DND-41 (cell line): Measurements from ENCODE around the gene BTBD8.

Experiments
- ATAC-seq: fragments of 200-7000 bp; cut with Tn5 transposase; 3 replicates; pipeline ENCODE4 v1.9.1; 2021; ENCODE audit warnings: low read depth; ENCODE audit not compliant: insufficient read depth
- DNase-seq: peaks from one replicate; pipeline ENCODE4 v3.0.0-alpha.2; 2020
- H2AFZ ChIP-seq: 2 replicates; pipeline ENCODE4 v1.6.0; 2012; ENCODE audit warnings: low read depth, low read length
- H3K27ac ChIP-seq: 2 replicates; pipeline ENCODE4 v1.5.1; 2012; ENCODE audit warnings: low read length, inconsistent platforms
- H3K27me3 ChIP-seq: fragments of 200-600 bp; sonication (generic); 2 replicates; pipeline ENCODE4 v1.6.0; 2012; ENCODE audit warnings: low read length, mild to moderate bottlenecking, inconsistent platforms; ENCODE audit not compliant: insufficient read depth, poor library complexity
- H3K36me3 ChIP-seq: 2 replicates; pipeline ENCODE4 v1.5.1; 2012; ENCODE audit warnings: low read length, inconsistent platforms; ENCODE audit not compliant: insufficient read depth
- H3K4me1 ChIP-seq: 2 replicates; pipeline ENCODE4 v1.5.1; 2012; ENCODE audit warnings: mild to moderate bottlenecking, low read length; ENCODE audit not compliant: insufficient read depth
- H3K4me2 ChIP-seq: 2 replicates; pipeline ENCODE4 v1.6.0; 2012; ENCODE audit warnings: mild to moderate bottlenecking, moderate library complexity, low read length, inconsistent platforms; ENCODE audit not compliant: insufficient read depth
- H3K4me3 ChIP-seq, 2 experiments: fragments of 200-600 bp in 1 of 2; shearing (Covaris generic) in 1 of 2; 2 replicates each; pipeline ENCODE4 v1.5.1; 2012 to 2016; ENCODE audit warnings: inconsistent platforms in 2 of 2, low read length in 2 of 2, mild to moderate bottlenecking in 2 of 2, low read depth in 1 of 2, moderate library complexity in 1 of 2
- H3K79me2 ChIP-seq: 2 replicates; pipeline ENCODE4 v1.6.0; 2012; ENCODE audit warnings: low read length, inconsistent platforms; ENCODE audit not compliant: insufficient read depth
- H3K9ac ChIP-seq: 2 replicates; pipeline ENCODE4 v1.6.0; 2012; ENCODE audit warnings: low read depth, mild to moderate bottlenecking, inconsistent platforms, low read length, moderate library complexity
- H3K9me3 ChIP-seq: 2 replicates; pipeline ENCODE4 v1.5.1; 2012; ENCODE audit warnings: low read length, moderate library complexity, mild to moderate bottlenecking, inconsistent platforms; ENCODE audit not compliant: insufficient read depth, severe bottlenecking
- H4K20me1 ChIP-seq: 2 replicates; pipeline ENCODE4 v1.6.0; 2012; ENCODE audit warnings: low read length; ENCODE audit not compliant: insufficient read depth
- CTCF ChIP-seq: IDR thresholded peaks from 2 replicates; pipeline ENCODE4 v1.5.1; 2012; ENCODE audit warnings: borderline replicate concordance, low read length, moderate library complexity, mild to moderate bottlenecking; ENCODE audit not compliant: poor library complexity, severe bottlenecking; ENCODE audit errors: extremely low read depth
- EZH2 ChIP-seq: IDR thresholded peaks from 3 replicates; pipeline ENCODE4 v1.6.1; 2012; ENCODE audit warnings: borderline replicate concordance, low read depth, mild to moderate bottlenecking, moderate library complexity, low read length, inconsistent platforms; ENCODE audit not compliant: severe bottlenecking

BTBD8 gene

GRCh38 chr1:92203105-92203504 is 123.0 kb downstream of the BTBD8 start:
- Histone ChIP-seq H3K27ac (no peak overlapping the region), H3K4me1 (peaks cover 11% of the 10 kb centered on the region), H3K4me2 (no peak overlapping the region), H3K79me2 (no peaks in the 10 kb centered on the region), H3K36me3 (no peaks in the 10 kb centered on the region), H3K4me3 (no peak overlapping the region), H4K20me1 (no peaks in the 10 kb centered on the region), H3K27me3 (no peaks in the 10 kb centered on the region), H3K9ac (no peak overlapping the region), H2AFZ (peak overlapping the region; percentile 25; the same call in 1 of the 2 replicates), H3K9me3 (peaks cover 5% of the 10 kb centered on the region)
- ATAC-seq (no peak), DNase-seq (no peak)
- TF ChIP-seq EZH2 (no peak), CTCF (no peak)

GRCh38 chr1:92210701-92211100 is 130.6 kb downstream of the BTBD8 start:
- DNase-seq (no peak), ATAC-seq (peak; percentile 75)
- Histone ChIP-seq H3K9me3 (peaks cover 5% of the 10 kb centered on the region), H3K27ac (no peak overlapping the region), H4K20me1 (no peaks in the 10 kb centered on the region), H3K36me3 (no peaks in the 10 kb centered on the region), H2AFZ (no peak overlapping the region), H3K9ac (no peak overlapping the region), H3K27me3 (no peaks in the 10 kb centered on the region), H3K4me1 (peaks cover 11% of the 10 kb centered on the region; the same call in 1 of the 2 replicates), H3K4me2 (no peak overlapping the region), H3K4me3 (no peak overlapping the region), H3K79me2 (no peaks in the 10 kb centered on the region)
- TF ChIP-seq CTCF = no peak
- TF ChIP-seq EZH2 = no peak

GRCh38 chr1:92211166-92211565 is 131.0 kb downstream of the BTBD8 start:
- Histone ChIP-seq H3K79me2 (no peaks in the 10 kb centered on the region), H3K36me3 (no peaks in the 10 kb centered on the region), H3K9me3 (peaks cover 5% of the 10 kb centered on the region), H3K27ac (no peak overlapping the region), H4K20me1 (no peaks in the 10 kb centered on the region), H3K27me3 (no peaks in the 10 kb centered on the region), H3K4me1 (peaks cover 11% of the 10 kb centered on the region; the same call in 1 of the 2 replicates), H2AFZ (no peak overlapping the region), H3K4me2 (no peak overlapping the region), H3K4me3 (no peak overlapping the region), H3K9ac (no peak overlapping the region)
- no peak for DNase-seq
- TF ChIP-seq EZH2 (no peak), CTCF (no peak)
- no peak for ATAC-seq

GRCh38 chr1:92217721-92218120 is 137.6 kb downstream of the BTBD8 start, which contains the start of gene C1orf146:
Gene C1orf146, plus strand, starts transcription at chr1:92217915. Its CDS starts 13,506 bp downstream, at chr1:92231421.
- no peak within 1 kb of the TSS for H3K9ac ChIP-seq
- no peaks in the 10 kb centered on the region for H3K4me1 ChIP-seq
- ATAC-seq = no peak
- no peaks in the 10 kb centered on the region for H4K20me1 ChIP-seq
- H3K36me3 ChIP-seq = no peaks in the 10 kb centered on the region
- TF ChIP-seq EZH2 (no peak), CTCF (no peak)
- no peak within 1 kb of the TSS for H3K4me3 ChIP-seq
- H3K4me2 ChIP-seq = no peak within 1 kb of the TSS
- no peaks in the 10 kb centered on the region for H3K79me2 ChIP-seq
- DNase-seq = no peak
- H3K27me3 ChIP-seq = no peaks in the 10 kb centered on the region
- H3K9me3 ChIP-seq = no peaks in the 10 kb centered on the region
- H3K27ac ChIP-seq = no peak within 1 kb of the TSS
- no peak within 1 kb of the TSS for H2AFZ ChIP-seq
